Gastroesophageal sphincter (tissue), 4 donors: ENCODE data around the gene OXCT2. TPM values are rescaled to one million over a fixed set of nuclear protein-coding genes. Genes with fewer than 3 reads are reported as not detected.

Experiments
- ATAC-seq: fragments of 150-250 bp; one replicate; pipeline ENCODE4 v1.9.1; 2016; ENCODE audit warnings: mild to moderate bottlenecking, moderate library complexity
- H3K27ac ChIP-seq, 4 donors: fragments of 200-600 bp; sonication (generic) in 3 of 4; 1 replicate in 3 of 4; 2 replicates in 1 of 4; pipeline ENCODE4 v1.5.1; 2016 to 2019
- H3K27me3 ChIP-seq: fragments of 200-600 bp; sonication (generic); one replicate; pipeline ENCODE4 v1.5.1; 2019
- H3K36me3 ChIP-seq, 2 donors: fragments of 200-600 bp; sonication (generic); one replicate each; pipeline ENCODE4 v1.5.1; 2019; ENCODE audit warnings: control low read depth in 1 of 2
- H3K4me1 ChIP-seq, 3 donors: fragments of 200-600 bp; sonication (generic); 1 replicate in 2 of 3; 2 replicates in 1 of 3; pipeline ENCODE4 v1.5.1; 2016 to 2019; ENCODE audit warnings: control low read depth in 2 of 3
- H3K4me3 ChIP-seq, 2 donors: fragments of 200-600 bp; sonication (generic); one replicate each; pipeline ENCODE4 v1.5.1; 2019; ENCODE audit warnings: mild to moderate bottlenecking in 1 of 2, moderate library complexity in 1 of 2
- H3K9me3 ChIP-seq, 3 donors: fragments of 200-600 bp; sonication (generic); one replicate each; pipeline ENCODE4 v1.5.1; 2017 to 2019; ENCODE audit warnings: control low read depth in 2 of 3
- EP300 ChIP-seq: sonication (generic); formaldehyde crosslinking; IDR thresholded peaks from one replicate; pipeline ENCODE4 v1.6.1; 2017; ENCODE audit warnings: antibody characterized with exemption, mild to moderate bottlenecking
- POLR2A ChIP-seq, 2 donors: fragments of 450-650 bp; IDR thresholded peaks; one replicate each; pipeline ENCODE4 v1.6.1; 2017; ENCODE audit warnings: antibody characterized with exemption in 2 of 2, mild to moderate bottlenecking in 2 of 2, moderate library complexity in 1 of 2
- POLR2AphosphoS5 ChIP-seq: sonication (generic); formaldehyde crosslinking; IDR thresholded peaks from one replicate; pipeline ENCODE4 v1.6.1; 2017; ENCODE audit warnings: antibody characterized with exemption
- WGBS, 2 donors: methylation state at CpG; one replicate each; pipeline ENCODE4 v1.1.5; 2018; ENCODE audit warnings: low coverage in 1 of 2; 5-methylcytosine and 5-hydroxymethylcytosine counted together
- total RNA-seq, 4 donors: library from RNA; depleted of rRNA; stranded (reverse); fragments of >200 nt; gene quantifications; one replicate each; pipeline ENCODE4 v1.1.0, GENCODE V29; 2016
- TF ChIP-seq, protein P1 (sequence below), 4 experiments: fragments of 200-600 bp in 2 of 4; fragments of 450-650 bp in 2 of 4; sonication (generic) in 1 of 4; IDR thresholded peaks; one replicate each; pipeline ENCODE4 v1.5.1; 2017 to 2019; ENCODE audit warnings: antibody characterized with exemption in 4 of 4, mild to moderate bottlenecking in 2 of 4, moderate library complexity in 2 of 4

OXCT2 gene
- total RNA-seq, 4 donors from 2014 or later = 0.49 to 2.6 (median 1.6) TPM

GRCh38 chr1:39727932-39728317, 43.2 kb downstream of the OXCT2 start:
- 60 to 80% methylated on average over 7 to 8 of the region's 14 CpGs for WGBS, 2 donors
- H3K9me3 ChIP-seq = no peaks in the 10 kb centered on the region
- H3K27ac ChIP-seq = no peak overlapping the region
- no peak for ATAC-seq
- H3K36me3 ChIP-seq = no peaks in the 10 kb centered on the region
- H3K4me3 ChIP-seq = no peak overlapping the region
- TF ChIP-seq EP300 (no peak), POLR2A (IDR thresholded peaks at IDR 0.05) (no peak)
- TF ChIP-seq, protein P1, sequence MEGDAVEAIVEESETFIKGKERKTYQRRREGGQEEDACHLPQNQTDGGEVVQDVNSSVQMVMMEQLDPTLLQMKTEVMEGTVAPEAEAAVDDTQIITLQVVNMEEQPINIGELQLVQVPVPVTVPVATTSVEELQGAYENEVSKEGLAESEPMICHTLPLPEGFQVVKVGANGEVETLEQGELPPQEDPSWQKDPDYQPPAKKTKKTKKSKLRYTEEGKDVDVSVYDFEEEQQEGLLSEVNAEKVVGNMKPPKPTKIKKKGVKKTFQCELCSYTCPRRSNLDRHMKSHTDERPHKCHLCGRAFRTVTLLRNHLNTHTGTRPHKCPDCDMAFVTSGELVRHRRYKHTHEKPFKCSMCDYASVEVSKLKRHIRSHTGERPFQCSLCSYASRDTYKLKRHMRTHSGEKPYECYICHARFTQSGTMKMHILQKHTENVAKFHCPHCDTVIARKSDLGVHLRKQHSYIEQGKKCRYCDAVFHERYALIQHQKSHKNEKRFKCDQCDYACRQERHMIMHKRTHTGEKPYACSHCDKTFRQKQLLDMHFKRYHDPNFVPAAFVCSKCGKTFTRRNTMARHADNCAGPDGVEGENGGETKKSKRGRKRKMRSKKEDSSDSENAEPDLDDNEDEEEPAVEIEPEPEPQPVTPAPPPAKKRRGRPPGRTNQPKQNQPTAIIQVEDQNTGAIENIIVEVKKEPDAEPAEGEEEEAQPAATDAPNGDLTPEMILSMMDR (IDR thresholded peaks at IDR 0.05) = no peak
- peaks cover 0 to 3% (median 0%) of the 10 kb centered on the region in 3 donors for H3K4me1 ChIP-seq
- H3K27me3 ChIP-seq = peaks cover 31% of the 10 kb centered on the region

- H3K9me3 ChIP-seq = no peaks in the 10 kb centered on the region
- 42 to 57% methylated on average over 5 to 6 of the region's 10 CpGs for WGBS, 2 donors
- H3K27me3 ChIP-seq = peaks cover 31% of the 10 kb centered on the region
- TF ChIP-seq EP300 = no peak
- TF ChIP-seq, protein P1 (IDR thresholded peaks at IDR 0.05) = no peak
- TF ChIP-seq POLR2A (IDR thresholded peaks at IDR 0.05) = no peak
- TF ChIP-seq POLR2AphosphoS5 = no peak
- no peak overlapping the region for H3K4me3 ChIP-seq
- ATAC-seq = no peak
- H3K27ac ChIP-seq = no peak overlapping the region
- no peaks in the 10 kb centered on the region for H3K36me3 ChIP-seq
- H3K4me1 ChIP-seq = no peaks in the 10 kb centered on the region
These were observed 43.8 kb downstream of the OXCT2 start for GRCh38 chr1:39727221-39727931.

- no peak overlapping the region for H3K4me3 ChIP-seq
- H3K9me3 ChIP-seq = no peaks in the 10 kb centered on the region
- WGBS, 2 donors = 94% methylated on average over 2 of the region's 3 CpGs; no CpG with 5 or more reads in 1 of the 2 donors
- no peak overlapping the region for H3K27ac ChIP-seq
- no peak for TF ChIP-seq POLR2A (IDR thresholded peaks at IDR 0.05)
- TF ChIP-seq, protein P1 (IDR thresholded peaks at IDR 0.05) = no peak
- TF ChIP-seq EP300 = no peak
- TF ChIP-seq POLR2AphosphoS5 = no peak
- peaks cover 31% of the 10 kb centered on the region for H3K27me3 ChIP-seq
- ATAC-seq = no peak
- H3K36me3 ChIP-seq = no peaks in the 10 kb centered on the region
- H3K4me1 ChIP-seq = no peaks in the 10 kb centered on the region
These were observed 44.5 kb downstream of the OXCT2 start for GRCh38 chr1:39726600-39726999.

GRCh38 chr1:39722495-39722894, 48.7 kb downstream of the OXCT2 start:
- no peak overlapping the region for H3K4me3 ChIP-seq
- no peak for TF ChIP-seq POLR2AphosphoS5
- TF ChIP-seq EP300 = no peak
- no peak for TF ChIP-seq POLR2A (IDR thresholded peaks at IDR 0.05)
- TF ChIP-seq, protein P1 (IDR thresholded peaks at IDR 0.05) = no peak
- H3K36me3 ChIP-seq = no peaks in the 10 kb centered on the region
- no peak for ATAC-seq
- WGBS, 2 donors = 18 to 19% methylated on average over 2 of the region's 2 CpGs
- H3K4me1 ChIP-seq = no peaks in the 10 kb centered on the region
- H3K27me3 ChIP-seq = peaks cover 17% of the 10 kb centered on the region
- H3K27ac ChIP-seq = no peak overlapping the region
- no peaks in the 10 kb centered on the region for H3K9me3 ChIP-seq

GRCh38 chr1:39721664-39722063, 49.5 kb downstream of the OXCT2 start:
- Histone ChIP-seq H3K4me1 (no peaks in the 10 kb centered on the region), H3K36me3 (no peaks in the 10 kb centered on the region)
- ATAC-seq = no peak

More at GRCh38 chr1:39721664-39722063, 49.5 kb downstream of the OXCT2 start:
- no peak overlapping the region for H3K27ac ChIP-seq
- no peak overlapping the region for H3K4me3 ChIP-seq
- peaks cover 21% of the 10 kb centered on the region for H3K27me3 ChIP-seq
- TF ChIP-seq, protein P1 (IDR thresholded peaks at IDR 0.05) = no peak
- TF ChIP-seq POLR2A (IDR thresholded peaks at IDR 0.05) (no peak), POLR2AphosphoS5 (no peak), EP300 (no peak)
- no peaks in the 10 kb centered on the region for H3K9me3 ChIP-seq
